HCT116 (cell line): ENCODE measurements around the gene ZNF516. TPM values are rescaled to one million over a fixed set of nuclear protein-coding genes. Genes with fewer than 3 reads are reported as not detected.

Experiments
- ATAC-seq: fragments of 200-7000 bp; cut with Tn5 transposase; 2 replicates; pipeline ENCODE4 v1.9.1; 2020; ENCODE audit warnings: mild to moderate bottlenecking, moderate library complexity
- BruUV-seq: library from RNA; stranded (reverse); fragments of 400-500 nt; replicated peaks from 2 replicates; lab custom pipeline; 2021; lab: Mats Ljungman, UMichigan
- CTCF ChIA-PET: fragments of 300-600 bp; sonication (Branson Sonifier 250); formaldehyde crosslinking; loops from one replicate; lab custom pipeline; 2021; ENCODE audit warnings: antibody characterized with exemption; lab: Charles Lee
- POLR2A ChIA-PET: fragments of 300-600, 350-600 bp; sonication (Branson Sonifier 250); formaldehyde crosslinking; loops from one replicate; lab custom pipeline; 2021; ENCODE audit warnings: antibody characterized with exemption; lab: Charles Lee
- RAD21 ChIA-PET, 2 experiments: fragments of 300-600 bp; sonication (Branson Sonifier 250); formaldehyde crosslinking; loops; one replicate each; lab custom pipeline; 2023; ENCODE audit warnings: low total read pairs in 2 of 2; ENCODE audit not compliant: uncharacterized antibody in 2 of 2, unreplicated experiment in 2 of 2, low non-redundant PET in 1 of 2; lab: Charles Lee
- DNase-seq: peaks from one replicate; pipeline ENCODE4 v3.0.0-alpha.2; 2010; ENCODE audit warnings: low read depth, low spot score
- H2AFZ ChIP-seq: fragments of 200-600 bp; shearing (Covaris generic), sonication (generic); 2 replicates; pipeline ENCODE4 v1.6.1; 2017; ENCODE audit warnings: low read depth, mixed run types, mixed read lengths, antibody characterized with exemption, low read length; ENCODE audit not compliant: poor library complexity, severe bottlenecking
- H3K27ac ChIP-seq: 2 replicates; pipeline ENCODE4 v1.5.1; 2012; ENCODE audit warnings: low read depth, low read length
- H3K27me3 ChIP-seq: fragments of 200-600 bp; sonication (generic); 2 replicates; pipeline ENCODE4 v1.6.1; 2016; ENCODE audit warnings: mixed run types, low read length, mixed read lengths; ENCODE audit not compliant: insufficient read depth
- H3K36me3 ChIP-seq, 2 experiments: fragments of 200-500 bp in 1 of 2; fragments of 200-600 bp in 1 of 2; sonication (Bioruptor generic) in 1 of 2; sonication (generic) in 1 of 2; 2 replicates each; pipeline versions ENCODE4 v1.5.1 to v1.6.1; 2014 to 2016; ENCODE audit warnings: low read length in 2 of 2, inconsistent platforms in 1 of 2, mixed read lengths in 1 of 2, mixed run types in 1 of 2; ENCODE audit not compliant: insufficient read depth in 2 of 2, control insufficient read depth in 1 of 2
- H3K4me1 ChIP-seq, 2 experiments: fragments of 200-600 bp in 1 of 2; sonication (generic) in 1 of 2; 2 replicates each; pipeline versions ENCODE4 v1.5.1 to v1.6.1; 2012 to 2017; ENCODE audit warnings: low read length in 2 of 2, inconsistent platforms in 1 of 2, mild to moderate bottlenecking in 1 of 2, mixed read lengths in 1 of 2, mixed run types in 1 of 2, moderate library complexity in 1 of 2; ENCODE audit not compliant: insufficient read depth in 2 of 2, control insufficient read depth in 1 of 2
- H3K4me2 ChIP-seq: fragments of 200-600 bp; sonication (generic); 2 replicates; pipeline ENCODE4 v1.6.1; 2017; ENCODE audit warnings: mixed run types, low read length, mixed read lengths
- H3K4me3 ChIP-seq, 2 experiments: fragments of 200-600 bp in 1 of 2; sonication (generic) in 1 of 2; replicated peaks in 1 of 2; 2 replicates each; pipeline ENCODE4 v1.5.1; 2011 to 2016; ENCODE audit warnings: low read length in 2 of 2, control low read depth in 1 of 2, low read depth in 1 of 2, mild to moderate bottlenecking in 1 of 2, mixed read lengths in 1 of 2, mixed run types in 1 of 2
- H3K79me2 ChIP-seq: fragments of 200-600 bp; sonication (generic); 2 replicates; pipeline ENCODE4 v1.6.1; 2017; ENCODE audit warnings: mild to moderate bottlenecking, mixed run types, low read length, moderate library complexity, mixed read lengths; ENCODE audit not compliant: insufficient read depth
- H3K9ac ChIP-seq: fragments of 200-600 bp; sonication (generic); 2 replicates; pipeline ENCODE4 v1.6.1; 2016; ENCODE audit warnings: low read length, mixed read lengths
- H3K9me2 ChIP-seq: fragments of 200-600 bp; sonication (generic), shearing (Covaris generic); 2 replicates; pipeline ENCODE4 v1.6.1; 2017; ENCODE audit warnings: mixed run types, mild to moderate bottlenecking, moderate library complexity; ENCODE audit not compliant: insufficient read depth
- H3K9me3 ChIP-seq, 2 experiments: fragments of 200-500 bp in 1 of 2; fragments of 200-600 bp in 1 of 2; sonication (Bioruptor generic) in 1 of 2; sonication (generic) in 1 of 2; 2 replicates each; pipeline ENCODE4 v1.6.1; 2014 to 2017; ENCODE audit warnings: low read length in 2 of 2, mixed read lengths in 2 of 2, inconsistent platforms in 1 of 2, low read depth in 1 of 2, mild to moderate bottlenecking in 1 of 2, mixed run types in 1 of 2, moderate library complexity in 1 of 2; ENCODE audit not compliant: control insufficient read depth in 1 of 2, insufficient read depth in 1 of 2
- H4K20me1 ChIP-seq: fragments of 200-600 bp; sonication (generic), shearing (Covaris generic); 2 replicates; pipeline ENCODE4 v1.6.1; 2017; ENCODE audit warnings: mixed run types, mild to moderate bottlenecking, moderate library complexity; ENCODE audit not compliant: insufficient read depth
- TCF7L2 ChIP-seq: IDR thresholded peaks from 2 replicates; pipeline ENCODE4 v1.7.0; 2011; ENCODE audit warnings: borderline replicate concordance, inconsistent platforms; ENCODE audit not compliant: insufficient read depth, insufficient read length; ENCODE audit errors: extremely low read depth
- YY1 ChIP-seq: IDR thresholded peaks from 2 replicates; pipeline ENCODE4 v1.6.1; 2011; ENCODE audit warnings: low read length, low read depth, moderate library complexity, mild to moderate bottlenecking; ENCODE audit not compliant: insufficient replicate concordance; ENCODE audit errors: extremely low read depth
- intact Hi-C: fragments of 100-400 bp; cut with micrococcal nuclease; formaldehyde crosslinking; loops from 2 replicates; pipeline ENCODE4 v1.10.0; 2022
- total RNA-seq: library from RNA; stranded (reverse); gene quantifications from one replicate; pipeline ENCODE4 v1.2.1, GENCODE V29; 2021; ENCODE audit not compliant: unreplicated experiment
- TF ChIP-seq, protein P1 (sequence below): IDR thresholded peaks from 2 replicates; pipeline ENCODE4 v1.6.1; 2011; ENCODE audit warnings: mild to moderate bottlenecking, low read length, moderate library complexity; ENCODE audit not compliant: insufficient replicate concordance; ENCODE audit errors: extremely low read depth

The ZNF516 gene
- total RNA-seq, 1 experiment from 2014 or later = 32.0 TPM

DNA sequence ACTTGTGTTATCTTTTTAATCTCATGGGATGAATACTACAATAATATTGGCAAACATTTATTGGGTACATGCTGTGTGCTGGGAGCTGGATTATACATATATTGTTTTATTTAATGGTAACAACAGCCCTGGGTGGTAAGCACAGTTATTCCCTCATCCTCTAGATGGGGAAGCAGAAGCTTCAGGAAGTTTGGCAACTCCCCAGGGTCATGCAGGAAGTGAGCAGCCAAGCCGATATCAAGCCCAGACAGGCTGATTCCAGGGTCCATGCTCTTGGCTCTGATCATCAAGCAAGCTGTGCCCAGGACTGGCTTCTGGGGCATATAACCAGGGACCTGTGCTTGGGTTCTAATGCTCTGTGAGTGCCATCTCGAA, 155.8 kb downstream of the ZNF516 start:
- H3K27ac ChIP-seq = no peak overlapping the region

DNA sequence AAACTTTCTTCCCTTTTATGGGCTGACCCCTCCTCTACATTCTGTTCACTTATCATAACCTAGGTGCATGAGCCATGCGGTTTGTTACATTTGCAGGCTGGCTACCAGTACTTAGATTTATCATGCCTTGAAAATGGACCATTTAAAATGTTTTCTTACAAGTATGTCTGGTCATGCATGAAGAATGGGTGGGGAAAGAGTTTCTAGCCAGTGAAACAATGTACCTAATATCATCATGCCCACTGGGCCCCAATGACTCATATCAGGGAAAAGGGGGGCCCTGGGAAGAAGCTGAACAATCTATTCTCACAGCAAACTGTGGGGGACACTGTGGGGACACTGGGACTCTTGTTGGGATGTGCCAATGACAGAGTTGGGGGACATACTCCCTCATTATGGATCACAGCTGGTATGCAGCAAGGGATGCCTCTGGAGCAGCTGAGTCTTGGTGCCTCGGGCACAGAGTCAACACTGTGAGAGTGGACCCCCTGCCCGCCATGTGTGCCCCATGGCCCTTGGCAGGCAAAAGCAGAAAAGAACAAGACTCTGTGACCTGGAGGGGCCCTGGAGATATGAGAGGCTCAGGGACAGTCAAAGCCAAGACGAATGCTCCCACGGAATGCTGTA, 156.3 kb downstream of the ZNF516 start:
- ChIA-PET POLR2A (no interaction called here), CTCF (no interaction called here), RAD21 (no interaction called here)
- Histone ChIP-seq H3K27ac (no peak overlapping the region), H3K27me3 (peaks cover 20% of the 10 kb centered on the region; the same call in 1 of the 2 replicates), H3K9ac (no peak overlapping the region), H3K9me3 (no peaks in the 10 kb centered on the region), H3K9me2 (no peaks in the 10 kb centered on the region), H3K79me2 (no peaks in the 10 kb centered on the region), H4K20me1 (no peaks in the 10 kb centered on the region), H3K4me3 (no peak overlapping the region), H3K36me3 (no peaks in the 10 kb centered on the region), H3K4me1 (no peaks in the 10 kb centered on the region), H3K4me2 (no peak overlapping the region), H2AFZ (no peak overlapping the region)
- ATAC-seq = no peak
- intact Hi-C loops = no loop called here
- TF ChIP-seq TCF7L2 = no peak
- no TSS peak for BruUV-seq
- DNase-seq = no peak

More for the DNA sequence above, 155.8 kb downstream of the ZNF516 start:
- Histone ChIP-seq H3K4me2 (no peak overlapping the region), H3K79me2 (no peaks in the 10 kb centered on the region), H4K20me1 (no peaks in the 10 kb centered on the region), H2AFZ (no peak overlapping the region), H3K4me1 (no peaks in the 10 kb centered on the region), H3K36me3 (no peaks in the 10 kb centered on the region), H3K4me3 (no peak overlapping the region), H3K9ac (no peak overlapping the region), H3K9me2 (no peaks in the 10 kb centered on the region), H3K27me3 (peaks cover 20% of the 10 kb centered on the region; the same call in 1 of the 2 replicates), H3K9me3 (no peaks in the 10 kb centered on the region)
- TF ChIP-seq YY1 = no peak
- TF ChIP-seq TCF7L2 = no peak
- TF ChIP-seq, protein P1, sequence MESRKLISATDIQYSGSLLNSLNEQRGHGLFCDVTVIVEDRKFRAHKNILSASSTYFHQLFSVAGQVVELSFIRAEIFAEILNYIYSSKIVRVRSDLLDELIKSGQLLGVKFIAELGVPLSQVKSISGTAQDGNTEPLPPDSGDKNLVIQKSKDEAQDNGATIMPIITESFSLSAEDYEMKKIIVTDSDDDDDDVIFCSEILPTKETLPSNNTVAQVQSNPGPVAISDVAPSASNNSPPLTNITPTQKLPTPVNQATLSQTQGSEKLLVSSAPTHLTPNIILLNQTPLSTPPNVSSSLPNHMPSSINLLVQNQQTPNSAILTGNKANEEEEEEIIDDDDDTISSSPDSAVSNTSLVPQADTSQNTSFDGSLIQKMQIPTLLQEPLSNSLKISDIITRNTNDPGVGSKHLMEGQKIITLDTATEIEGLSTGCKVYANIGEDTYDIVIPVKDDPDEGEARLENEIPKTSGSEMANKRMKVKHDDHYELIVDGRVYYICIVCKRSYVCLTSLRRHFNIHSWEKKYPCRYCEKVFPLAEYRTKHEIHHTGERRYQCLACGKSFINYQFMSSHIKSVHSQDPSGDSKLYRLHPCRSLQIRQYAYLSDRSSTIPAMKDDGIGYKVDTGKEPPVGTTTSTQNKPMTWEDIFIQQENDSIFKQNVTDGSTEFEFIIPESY = no peak
- ChIA-PET POLR2A (no interaction called here), RAD21 (no interaction called here), CTCF (no interaction called here)
- intact Hi-C loops = no loop called here
- no peak for ATAC-seq
- no TSS peak for BruUV-seq
- no peak for DNase-seq
